H9 (cell line): ENCODE data around the gene MIGA2. TPM values are rescaled to one million over a fixed set of nuclear protein-coding genes. Genes with fewer than 3 reads are reported as not detected.

Experiments used
- DNase-seq: peaks from one replicate; pipeline ENCODE4 v3.0.0-alpha.2; 2017
- H2AFZ ChIP-seq: one replicate; pipeline ENCODE4 v1.6.1; 2013; ENCODE audit warnings: mild to moderate bottlenecking, low read length, control low read depth, moderate library complexity
- H2AK5ac ChIP-seq: 2 replicates; pipeline ENCODE4 v1.6.1; 2013; ENCODE audit warnings: low read length, control low read depth, mixed read lengths; ENCODE audit not compliant: insufficient read length
- H2BK120ac ChIP-seq: one replicate; pipeline ENCODE4 v1.6.1; 2013; ENCODE audit warnings: low read depth, mild to moderate bottlenecking, low read length, control low read depth, inconsistent platforms; ENCODE audit not compliant: poor library complexity, severe bottlenecking
- H2BK12ac ChIP-seq: 2 replicates; pipeline ENCODE4 v1.6.1; 2013; ENCODE audit warnings: low read length, control low read depth, mixed read lengths, low read depth; ENCODE audit not compliant: insufficient read length
- H2BK15ac ChIP-seq: 2 replicates; pipeline ENCODE4 v1.6.1; 2013; ENCODE audit warnings: low read depth, low read length, control low read depth
- H2BK20ac ChIP-seq: one replicate; pipeline ENCODE4 v1.6.1; 2013; ENCODE audit warnings: low read depth, mild to moderate bottlenecking, low read length, control low read depth, inconsistent platforms; ENCODE audit not compliant: poor library complexity, severe bottlenecking
- H2BK5ac ChIP-seq: 2 replicates; pipeline ENCODE4 v1.6.1; 2013; ENCODE audit warnings: low read length, control low read depth, mixed read lengths; ENCODE audit not compliant: insufficient read length
- H3K14ac ChIP-seq: 2 replicates; pipeline ENCODE4 v1.6.1; 2013; ENCODE audit warnings: low read length, control low read depth; ENCODE audit not compliant: insufficient read depth
- H3K18ac ChIP-seq: 2 replicates; pipeline ENCODE4 v1.6.1; 2013; ENCODE audit warnings: low read depth, mild to moderate bottlenecking, mixed read lengths, low read length, control low read depth; ENCODE audit not compliant: insufficient read length
- H3K23ac ChIP-seq: 2 replicates; pipeline ENCODE4 v1.6.1; 2013; ENCODE audit warnings: low read length, control low read depth, mixed read lengths, low read depth; ENCODE audit not compliant: insufficient read length
- H3K23me2 ChIP-seq: 2 replicates; pipeline ENCODE4 v1.6.1; 2013; ENCODE audit warnings: low read depth, mild to moderate bottlenecking, mixed read lengths, low read length, control low read depth; ENCODE audit not compliant: insufficient read length, poor library complexity, severe bottlenecking
- H3K27ac ChIP-seq: 2 replicates; pipeline ENCODE4 v1.5.1; 2013; ENCODE audit warnings: low read length, control low read depth, mixed read lengths, low read depth; ENCODE audit not compliant: insufficient read length
- H3K27me3 ChIP-seq: 2 replicates; pipeline ENCODE4 v1.6.1; 2013; ENCODE audit warnings: low read length, control low read depth, inconsistent platforms; ENCODE audit not compliant: insufficient read depth
- H3K4ac ChIP-seq: 2 replicates; pipeline ENCODE4 v1.6.1; 2013; ENCODE audit warnings: low read depth, mild to moderate bottlenecking, control low read depth, inconsistent platforms, low read length, moderate library complexity
- H3K4me1 ChIP-seq: 2 replicates; pipeline ENCODE4 v1.6.1; 2013; ENCODE audit warnings: low read length, control low read depth, inconsistent platforms; ENCODE audit not compliant: insufficient read depth
- H3K4me2 ChIP-seq: 2 replicates; pipeline ENCODE4 v1.6.1; 2013; ENCODE audit warnings: low read length, control low read depth, mixed read lengths; ENCODE audit not compliant: insufficient read length, insufficient read depth
- H3K56ac ChIP-seq: 2 replicates; pipeline ENCODE4 v1.6.1; 2013; ENCODE audit warnings: low read depth, mild to moderate bottlenecking, mixed read lengths, low read length, control low read depth; ENCODE audit not compliant: insufficient read length
- H3K79me1 ChIP-seq: 2 replicates; pipeline ENCODE4 v1.6.1; 2013; ENCODE audit warnings: low read depth, mild to moderate bottlenecking, moderate library complexity, low read length, control low read depth, inconsistent platforms; ENCODE audit not compliant: insufficient read depth, poor library complexity, severe bottlenecking
- H3K79me2 ChIP-seq: 2 replicates; pipeline ENCODE4 v1.6.1; 2013; ENCODE audit warnings: low read length, control low read depth, inconsistent platforms; ENCODE audit not compliant: insufficient read depth
- H3K9ac ChIP-seq: 2 replicates; pipeline ENCODE4 v1.6.1; 2013; ENCODE audit warnings: low read length, control low read depth, mixed read lengths; ENCODE audit not compliant: insufficient read length; ENCODE audit errors: extremely low read depth
- H3K9me3 ChIP-seq: one replicate; pipeline ENCODE4 v1.6.1; 2013; ENCODE audit warnings: low read depth, low read length, inconsistent platforms; ENCODE audit not compliant: control insufficient read depth
- H3T11ph ChIP-seq: one replicate; pipeline ENCODE4 v1.6.1; 2013; ENCODE audit warnings: mild to moderate bottlenecking, low read length, control low read depth, inconsistent platforms
- H4K20me1 ChIP-seq: one replicate; pipeline ENCODE4 v1.6.1; 2013; ENCODE audit not compliant: control insufficient read depth, insufficient read length, insufficient read depth
- H4K5ac ChIP-seq: 2 replicates; pipeline ENCODE4 v1.6.1; 2013; ENCODE audit warnings: low read depth, mild to moderate bottlenecking, mixed read lengths, low read length, control low read depth; ENCODE audit not compliant: insufficient read length
- H4K8ac ChIP-seq: replicated peaks from 2 replicates; pipeline ENCODE4 v1.6.1; 2013; ENCODE audit warnings: low read length, control low read depth, mixed read lengths, low read depth; ENCODE audit not compliant: insufficient read length
- H4K91ac ChIP-seq: 2 replicates; pipeline ENCODE4 v1.6.1; 2013; ENCODE audit warnings: low read depth, mild to moderate bottlenecking, moderate library complexity, mixed read lengths, low read length, control low read depth; ENCODE audit not compliant: insufficient read length
- H3K27ac Mint-ChIP-seq, 3 experiments: 2 replicates in 2 of 3; 3 replicates in 1 of 3; pipeline ENCODE4 v1.8.0; 2020 to 2021; ENCODE audit warnings: mixed read lengths in 3 of 3, mild to moderate bottlenecking in 1 of 3, moderate library complexity in 1 of 3
- H3K27me3 Mint-ChIP-seq: 2 replicates; pipeline ENCODE4 v1.8.0; 2021; ENCODE audit warnings: low read depth, mild to moderate bottlenecking, moderate library complexity, mixed read lengths
- H3K36me3 Mint-ChIP-seq, 3 experiments: 2 replicates in 2 of 3; 3 replicates in 1 of 3; pipeline ENCODE4 v1.8.0; 2020 to 2021; ENCODE audit warnings: low read depth in 3 of 3, mixed read lengths in 3 of 3; ENCODE audit not compliant: insufficient read depth in 1 of 3
- H3K4me1 Mint-ChIP-seq, 2 experiments: 2 replicates each; pipeline ENCODE4 v1.8.0; 2020; ENCODE audit warnings: mixed read lengths in 2 of 2
- H3K4me3 Mint-ChIP-seq, 2 experiments: 2 replicates in 1 of 2; 3 replicates in 1 of 2; pipeline ENCODE4 v1.8.0; 2020 to 2021; ENCODE audit warnings: mild to moderate bottlenecking in 2 of 2, mixed read lengths in 2 of 2, moderate library complexity in 1 of 2
- H3K9me3 Mint-ChIP-seq, 2 experiments: 2 replicates in 1 of 2; 3 replicates in 1 of 2; pipeline ENCODE4 v1.8.0; 2020; ENCODE audit warnings: mild to moderate bottlenecking in 2 of 2, mixed read lengths in 2 of 2, moderate library complexity in 1 of 2
- CTCF ChIP-seq: fragments of 200-600 bp; sonication (generic); conservative IDR thresholded peaks from 3 replicates; pipeline ENCODE4 v1.8.0; 2021; ENCODE audit warnings: antibody characterized with exemption, mild to moderate bottlenecking
- WGBS: extraction: QIAGEN DNeasy Blood & Tissue Kit; methylation state at CpG from one replicate; pipeline ENCODE4 v1.1.7; 2013; ENCODE audit warnings: missing lambda C conversion rate, low lambda C conversion rate, mixed read lengths; ENCODE audit not compliant: insufficient read length; ENCODE audit errors: extremely low coverage; 5-methylcytosine and 5-hydroxymethylcytosine counted together
- total RNA-seq: library from RNA; stranded (reverse); gene quantifications from 2 replicates; pipeline ENCODE4 v1.2.1, GENCODE V29; 2021

The MIGA2 gene
- total RNA-seq, 1 experiment from 2014 or later = 37.8 TPM

- Histone ChIP-seq H3K9me3 (no peaks in the 10 kb centered on the region), H3K9ac (no peak overlapping the region), H3K18ac (no peak overlapping the region), H3K27me3 (no peaks in the 10 kb centered on the region), H4K8ac (no peak overlapping the region), H3K79me1 (no peaks in the 10 kb centered on the region), H2BK15ac (no peak overlapping the region), H3K4ac (no peak overlapping the region), H2BK12ac (no peak overlapping the region), H3T11ph (no peak overlapping the region), H3K4me1 (no peaks in the 10 kb centered on the region; the same call in 1 of the 2 replicates), H3K56ac (no peak overlapping the region), H3K23me2 (no peaks in the 10 kb centered on the region), H2BK20ac (no peak overlapping the region), H3K4me2 (no peak overlapping the region), H2AK5ac (no peak overlapping the region), H4K20me1 (no peaks in the 10 kb centered on the region), H2BK5ac (no peak overlapping the region), H4K5ac (no peak overlapping the region), H3K23ac (no peak overlapping the region), H2AFZ (no peak overlapping the region), H3K27ac (no peak overlapping the region), H3K14ac (no peak overlapping the region), H3K79me2 (no peaks in the 10 kb centered on the region), H4K91ac (no peak overlapping the region), H2BK120ac (no peak overlapping the region)
- H3K4me3 Mint-ChIP-seq = no peak overlapping the region
- no peak for TF ChIP-seq CTCF
- H3K27me3 Mint-ChIP-seq = peaks cover 32% of the 10 kb centered on the region
- no peaks in the 10 kb centered on the region for H3K9me3 Mint-ChIP-seq
- peaks cover 6 to 12% of the 10 kb centered on the region in 2 experiments; a peak in 3 of 4 replicates for H3K4me1 Mint-ChIP-seq
- H3K27ac Mint-ChIP-seq = peak overlapping the region in 1 of 3 experiments; percentile 74; a peak in 1 of 7 replicates
- no CpG with 5 or more reads among the region's 11 CpGs for WGBS
- peaks cover 0 to 4% (median 0%) of the 10 kb centered on the region in 3 experiments; a peak in 2 of 7 replicates for H3K36me3 Mint-ChIP-seq
- DNase-seq = no peak
These were observed 67.6 kb downstream of the MIGA2 start for GRCh38 chr9:129104051-129104450.
